Measurements from ENCODE around the gene SND1.

The SND1 gene

DNA sequence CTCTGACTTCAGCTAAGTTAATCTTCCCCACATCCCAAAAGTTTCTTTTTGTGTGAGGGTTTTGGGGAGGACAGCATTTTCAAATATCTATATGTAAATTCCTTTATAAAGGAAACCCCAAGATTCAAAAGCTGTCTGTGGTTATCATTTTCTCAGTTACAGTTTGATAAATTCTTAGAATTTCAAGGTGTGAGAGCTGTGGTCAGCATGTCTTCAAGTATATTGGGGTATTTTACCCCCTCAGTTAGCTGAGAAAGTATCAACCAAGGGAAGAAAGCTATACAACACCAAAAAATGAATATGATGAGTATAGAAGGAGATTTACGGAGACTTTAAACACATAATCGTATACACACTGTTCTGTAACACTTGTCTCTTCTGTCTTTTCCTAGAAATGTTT lies 109.2 kb downstream of the SND1 start:
- H4K20me1 ChIP-seq (ENCODE audit: insufficient read depth, low read length), result no peaks in the 10 kb centered on the region
- no peaks in the 10 kb centered on the region for H3K4me1 ChIP-seq (ENCODE audit: insufficient read depth, low read length, severe bottlenecking)
- H3K9me3 ChIP-seq (ENCODE audit: low read length), result no peaks in the 10 kb centered on the region
- TF ChIP-seq, protein P1, sequence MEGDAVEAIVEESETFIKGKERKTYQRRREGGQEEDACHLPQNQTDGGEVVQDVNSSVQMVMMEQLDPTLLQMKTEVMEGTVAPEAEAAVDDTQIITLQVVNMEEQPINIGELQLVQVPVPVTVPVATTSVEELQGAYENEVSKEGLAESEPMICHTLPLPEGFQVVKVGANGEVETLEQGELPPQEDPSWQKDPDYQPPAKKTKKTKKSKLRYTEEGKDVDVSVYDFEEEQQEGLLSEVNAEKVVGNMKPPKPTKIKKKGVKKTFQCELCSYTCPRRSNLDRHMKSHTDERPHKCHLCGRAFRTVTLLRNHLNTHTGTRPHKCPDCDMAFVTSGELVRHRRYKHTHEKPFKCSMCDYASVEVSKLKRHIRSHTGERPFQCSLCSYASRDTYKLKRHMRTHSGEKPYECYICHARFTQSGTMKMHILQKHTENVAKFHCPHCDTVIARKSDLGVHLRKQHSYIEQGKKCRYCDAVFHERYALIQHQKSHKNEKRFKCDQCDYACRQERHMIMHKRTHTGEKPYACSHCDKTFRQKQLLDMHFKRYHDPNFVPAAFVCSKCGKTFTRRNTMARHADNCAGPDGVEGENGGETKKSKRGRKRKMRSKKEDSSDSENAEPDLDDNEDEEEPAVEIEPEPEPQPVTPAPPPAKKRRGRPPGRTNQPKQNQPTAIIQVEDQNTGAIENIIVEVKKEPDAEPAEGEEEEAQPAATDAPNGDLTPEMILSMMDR (IDR thresholded peaks at IDR 0.05; ENCODE audit: low read length), result no peak
- no peak for TF ChIP-seq EZH2 (IDR thresholded peaks at IDR 0.05; ENCODE audit: borderline replicate concordance, low read length)
- H3K9ac ChIP-seq (ENCODE audit: low read length), result no peak overlapping the region
- H3F3A ChIP-seq (ENCODE audit: insufficient read depth, low read length), result no peaks in the 10 kb centered on the region
- peaks cover 15% of the 10 kb centered on the region for H3K36me3 ChIP-seq (ENCODE audit: insufficient read depth, low read length)
- H3K27me3 ChIP-seq (ENCODE audit: insufficient read depth, low read length), result no peaks in the 10 kb centered on the region
- H3K27ac ChIP-seq (ENCODE audit: low read depth, low read length, poor library complexity, severe bottlenecking), result no peak overlapping the region
- peaks cover 19% of the 10 kb centered on the region for H3K79me2 ChIP-seq (ENCODE audit: insufficient read depth, low read length)
- H3K4me2 ChIP-seq (ENCODE audit: low read length), result no peak overlapping the region
- no peaks in the 10 kb centered on the region for H3K9me2 ChIP-seq (ENCODE audit: low read depth, low read length)
- no peak overlapping the region for H3K4me3 ChIP-seq (ENCODE audit: low read depth, low read length, poor library complexity, severe bottlenecking)
- no peak overlapping the region for H2AFZ ChIP-seq (ENCODE audit: low read length)

DNA sequence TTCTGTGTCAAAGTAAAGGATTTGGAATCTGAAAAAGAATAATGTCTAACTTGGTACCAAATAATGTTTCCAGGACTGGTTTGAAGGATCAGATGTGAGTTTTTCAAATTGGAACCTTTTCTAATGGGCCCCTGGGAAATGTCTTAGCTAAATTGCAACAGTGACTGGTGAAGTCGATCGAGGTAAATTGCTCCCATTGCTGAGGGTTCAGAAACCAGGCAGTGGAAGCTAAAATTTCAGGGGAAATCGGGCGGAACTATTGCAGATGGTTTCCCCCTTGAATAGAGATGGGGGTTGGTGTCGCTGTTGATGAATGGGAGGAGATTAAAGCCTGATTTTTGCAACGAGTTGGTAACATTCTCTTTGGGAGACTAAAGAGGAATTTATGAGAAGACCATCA lies 112.7 kb downstream of the SND1 start:
- peaks cover 9% of the 10 kb centered on the region; the same call in 1 of the 2 replicates for H3K79me2 ChIP-seq (ENCODE audit: insufficient read depth, low read length)
- TF ChIP-seq, protein P1 (IDR thresholded peaks at IDR 0.05; ENCODE audit: low read length), result no peak
- TF ChIP-seq EZH2 (IDR thresholded peaks at IDR 0.05; ENCODE audit: borderline replicate concordance, low read length), result no peak
- no peaks in the 10 kb centered on the region for H3F3A ChIP-seq (ENCODE audit: insufficient read depth, low read length)
- no peaks in the 10 kb centered on the region for H3K9me3 ChIP-seq (ENCODE audit: low read length)
- no peaks in the 10 kb centered on the region for H3K9me2 ChIP-seq (ENCODE audit: low read depth, low read length)
- H3K4me2 ChIP-seq (ENCODE audit: low read length), result no peak overlapping the region
- H3K4me1 ChIP-seq (ENCODE audit: insufficient read depth, low read length, severe bottlenecking), result peaks cover 5% of the 10 kb centered on the region
- H4K20me1 ChIP-seq (ENCODE audit: insufficient read depth, low read length), result no peaks in the 10 kb centered on the region
- H3K9ac ChIP-seq (ENCODE audit: low read length), result no peak overlapping the region
- H3K27me3 ChIP-seq (ENCODE audit: insufficient read depth, low read length), result no peaks in the 10 kb centered on the region
- no peak overlapping the region for H3K27ac ChIP-seq (ENCODE audit: low read depth, low read length, poor library complexity, severe bottlenecking)
- peaks cover 16% of the 10 kb centered on the region for H3K36me3 ChIP-seq (ENCODE audit: insufficient read depth, low read length)
- no peak overlapping the region for H3K4me3 ChIP-seq (ENCODE audit: low read depth, low read length, poor library complexity, severe bottlenecking)
- H2AFZ ChIP-seq (ENCODE audit: low read length), result no peak overlapping the region

DNA sequence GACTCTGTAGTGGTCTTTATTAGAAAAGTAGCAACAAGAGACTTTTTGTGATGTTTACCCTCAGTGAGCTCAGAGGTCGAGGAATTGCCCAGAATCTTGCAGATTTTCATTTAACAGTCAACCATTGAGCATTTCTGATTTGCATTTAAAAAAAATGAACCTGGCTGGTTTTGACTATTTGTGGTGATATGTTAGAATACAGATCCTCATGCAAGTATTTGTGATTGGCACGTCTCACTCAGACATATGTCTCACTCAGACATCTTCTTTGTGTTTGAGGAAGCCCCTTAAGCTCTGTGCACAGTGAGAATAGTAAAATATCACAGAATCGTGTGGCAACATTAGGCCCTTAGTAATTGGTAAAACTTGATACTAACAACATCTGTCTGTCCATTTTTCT lies 113.2 kb downstream of the SND1 start:
- H3F3A ChIP-seq (ENCODE audit: insufficient read depth, low read length), result no peaks in the 10 kb centered on the region
- H3K27me3 ChIP-seq (ENCODE audit: insufficient read depth, low read length), result no peaks in the 10 kb centered on the region
- H3K4me1 ChIP-seq (ENCODE audit: insufficient read depth, low read length, severe bottlenecking), result peaks cover 9% of the 10 kb centered on the region
- no peaks in the 10 kb centered on the region for H3K9me3 ChIP-seq (ENCODE audit: low read length)
- no peaks in the 10 kb centered on the region for H3K9me2 ChIP-seq (ENCODE audit: low read depth, low read length)
- no peak overlapping the region for H3K27ac ChIP-seq (ENCODE audit: low read depth, low read length, poor library complexity, severe bottlenecking)
- no peak overlapping the region for H3K4me2 ChIP-seq (ENCODE audit: low read length)
- TF ChIP-seq, protein P1 (IDR thresholded peaks at IDR 0.05; ENCODE audit: low read length), result no peak
- TF ChIP-seq EZH2 (IDR thresholded peaks at IDR 0.05; ENCODE audit: borderline replicate concordance, low read length), result no peak
- no peak overlapping the region for H2AFZ ChIP-seq (ENCODE audit: low read length)
- peaks cover 9% of the 10 kb centered on the region; the same call in 1 of the 2 replicates for H3K79me2 ChIP-seq (ENCODE audit: insufficient read depth, low read length)
- H3K36me3 ChIP-seq (ENCODE audit: insufficient read depth, low read length), result peaks cover 16% of the 10 kb centered on the region
- H4K20me1 ChIP-seq (ENCODE audit: insufficient read depth, low read length), result no peaks in the 10 kb centered on the region
- H3K4me3 ChIP-seq (ENCODE audit: low read depth, low read length, poor library complexity, severe bottlenecking), result no peak overlapping the region
- no peak overlapping the region for H3K9ac ChIP-seq (ENCODE audit: low read length)

Data from OCI-LY1 (cell line).